H9 (cell line): ENCODE data around the gene TMTC2. TPM values are rescaled to one million over a fixed set of nuclear protein-coding genes. Genes with fewer than 3 reads are reported as not detected.
A peak's percentile ranks its signal among the peaks of the same experiment; 100 is the strongest.

Source experiments
- DNase-seq: peaks from one replicate; pipeline ENCODE4 v3.0.0-alpha.2; 2017
- H2AFZ ChIP-seq: one replicate; pipeline ENCODE4 v1.6.1; 2013; ENCODE audit warnings: mild to moderate bottlenecking, low read length, control low read depth, moderate library complexity
- H2AK5ac ChIP-seq: 2 replicates; pipeline ENCODE4 v1.6.1; 2013; ENCODE audit warnings: low read length, control low read depth, mixed read lengths; ENCODE audit not compliant: insufficient read length
- H2BK120ac ChIP-seq: one replicate; pipeline ENCODE4 v1.6.1; 2013; ENCODE audit warnings: low read depth, mild to moderate bottlenecking, low read length, control low read depth, inconsistent platforms; ENCODE audit not compliant: poor library complexity, severe bottlenecking
- H2BK12ac ChIP-seq: 2 replicates; pipeline ENCODE4 v1.6.1; 2013; ENCODE audit warnings: low read length, control low read depth, mixed read lengths, low read depth; ENCODE audit not compliant: insufficient read length
- H2BK15ac ChIP-seq: 2 replicates; pipeline ENCODE4 v1.6.1; 2013; ENCODE audit warnings: low read depth, low read length, control low read depth
- H2BK20ac ChIP-seq: one replicate; pipeline ENCODE4 v1.6.1; 2013; ENCODE audit warnings: low read depth, mild to moderate bottlenecking, low read length, control low read depth, inconsistent platforms; ENCODE audit not compliant: poor library complexity, severe bottlenecking
- H2BK5ac ChIP-seq: 2 replicates; pipeline ENCODE4 v1.6.1; 2013; ENCODE audit warnings: low read length, control low read depth, mixed read lengths; ENCODE audit not compliant: insufficient read length
- H3K14ac ChIP-seq: 2 replicates; pipeline ENCODE4 v1.6.1; 2013; ENCODE audit warnings: low read length, control low read depth; ENCODE audit not compliant: insufficient read depth
- H3K18ac ChIP-seq: 2 replicates; pipeline ENCODE4 v1.6.1; 2013; ENCODE audit warnings: low read depth, mild to moderate bottlenecking, mixed read lengths, low read length, control low read depth; ENCODE audit not compliant: insufficient read length
- H3K23ac ChIP-seq: 2 replicates; pipeline ENCODE4 v1.6.1; 2013; ENCODE audit warnings: low read length, control low read depth, mixed read lengths, low read depth; ENCODE audit not compliant: insufficient read length
- H3K23me2 ChIP-seq: 2 replicates; pipeline ENCODE4 v1.6.1; 2013; ENCODE audit warnings: low read depth, mild to moderate bottlenecking, mixed read lengths, low read length, control low read depth; ENCODE audit not compliant: insufficient read length, poor library complexity, severe bottlenecking
- H3K27ac ChIP-seq: 2 replicates; pipeline ENCODE4 v1.5.1; 2013; ENCODE audit warnings: low read length, control low read depth, mixed read lengths, low read depth; ENCODE audit not compliant: insufficient read length
- H3K27me3 ChIP-seq: 2 replicates; pipeline ENCODE4 v1.6.1; 2013; ENCODE audit warnings: low read length, control low read depth, inconsistent platforms; ENCODE audit not compliant: insufficient read depth
- H3K4ac ChIP-seq: 2 replicates; pipeline ENCODE4 v1.6.1; 2013; ENCODE audit warnings: low read depth, mild to moderate bottlenecking, control low read depth, inconsistent platforms, low read length, moderate library complexity
- H3K4me1 ChIP-seq: 2 replicates; pipeline ENCODE4 v1.6.1; 2013; ENCODE audit warnings: low read length, control low read depth, inconsistent platforms; ENCODE audit not compliant: insufficient read depth
- H3K4me2 ChIP-seq: 2 replicates; pipeline ENCODE4 v1.6.1; 2013; ENCODE audit warnings: low read length, control low read depth, mixed read lengths; ENCODE audit not compliant: insufficient read length, insufficient read depth
- H3K56ac ChIP-seq: 2 replicates; pipeline ENCODE4 v1.6.1; 2013; ENCODE audit warnings: low read depth, mild to moderate bottlenecking, mixed read lengths, low read length, control low read depth; ENCODE audit not compliant: insufficient read length
- H3K79me1 ChIP-seq: 2 replicates; pipeline ENCODE4 v1.6.1; 2013; ENCODE audit warnings: low read depth, mild to moderate bottlenecking, moderate library complexity, low read length, control low read depth, inconsistent platforms; ENCODE audit not compliant: insufficient read depth, poor library complexity, severe bottlenecking
- H3K79me2 ChIP-seq: 2 replicates; pipeline ENCODE4 v1.6.1; 2013; ENCODE audit warnings: low read length, control low read depth, inconsistent platforms; ENCODE audit not compliant: insufficient read depth
- H3K9ac ChIP-seq: 2 replicates; pipeline ENCODE4 v1.6.1; 2013; ENCODE audit warnings: low read length, control low read depth, mixed read lengths; ENCODE audit not compliant: insufficient read length; ENCODE audit errors: extremely low read depth
- H3K9me3 ChIP-seq: one replicate; pipeline ENCODE4 v1.6.1; 2013; ENCODE audit warnings: low read depth, low read length, inconsistent platforms; ENCODE audit not compliant: control insufficient read depth
- H3T11ph ChIP-seq: one replicate; pipeline ENCODE4 v1.6.1; 2013; ENCODE audit warnings: mild to moderate bottlenecking, low read length, control low read depth, inconsistent platforms
- H4K20me1 ChIP-seq: one replicate; pipeline ENCODE4 v1.6.1; 2013; ENCODE audit not compliant: control insufficient read depth, insufficient read length, insufficient read depth
- H4K5ac ChIP-seq: 2 replicates; pipeline ENCODE4 v1.6.1; 2013; ENCODE audit warnings: low read depth, mild to moderate bottlenecking, mixed read lengths, low read length, control low read depth; ENCODE audit not compliant: insufficient read length
- H4K8ac ChIP-seq: replicated peaks from 2 replicates; pipeline ENCODE4 v1.6.1; 2013; ENCODE audit warnings: low read length, control low read depth, mixed read lengths, low read depth; ENCODE audit not compliant: insufficient read length
- H4K91ac ChIP-seq: 2 replicates; pipeline ENCODE4 v1.6.1; 2013; ENCODE audit warnings: low read depth, mild to moderate bottlenecking, moderate library complexity, mixed read lengths, low read length, control low read depth; ENCODE audit not compliant: insufficient read length
- H3K27ac Mint-ChIP-seq, 3 experiments: 2 replicates in 2 of 3; 3 replicates in 1 of 3; pipeline ENCODE4 v1.8.0; 2020 to 2021; ENCODE audit warnings: mixed read lengths in 3 of 3, mild to moderate bottlenecking in 1 of 3, moderate library complexity in 1 of 3
- H3K27me3 Mint-ChIP-seq: 2 replicates; pipeline ENCODE4 v1.8.0; 2021; ENCODE audit warnings: low read depth, mild to moderate bottlenecking, moderate library complexity, mixed read lengths
- H3K36me3 Mint-ChIP-seq, 3 experiments: 2 replicates in 2 of 3; 3 replicates in 1 of 3; pipeline ENCODE4 v1.8.0; 2020 to 2021; ENCODE audit warnings: low read depth in 3 of 3, mixed read lengths in 3 of 3; ENCODE audit not compliant: insufficient read depth in 1 of 3
- H3K4me1 Mint-ChIP-seq, 2 experiments: 2 replicates each; pipeline ENCODE4 v1.8.0; 2020; ENCODE audit warnings: mixed read lengths in 2 of 2
- H3K4me3 Mint-ChIP-seq, 2 experiments: 2 replicates in 1 of 2; 3 replicates in 1 of 2; pipeline ENCODE4 v1.8.0; 2020 to 2021; ENCODE audit warnings: mild to moderate bottlenecking in 2 of 2, mixed read lengths in 2 of 2, moderate library complexity in 1 of 2
- H3K9me3 Mint-ChIP-seq, 2 experiments: 2 replicates in 1 of 2; 3 replicates in 1 of 2; pipeline ENCODE4 v1.8.0; 2020; ENCODE audit warnings: mild to moderate bottlenecking in 2 of 2, mixed read lengths in 2 of 2, moderate library complexity in 1 of 2
- CTCF ChIP-seq: fragments of 200-600 bp; sonication (generic); conservative IDR thresholded peaks from 3 replicates; pipeline ENCODE4 v1.8.0; 2021; ENCODE audit warnings: antibody characterized with exemption, mild to moderate bottlenecking
- WGBS: extraction: QIAGEN DNeasy Blood & Tissue Kit; methylation state at CpG from one replicate; pipeline ENCODE4 v1.1.7; 2013; ENCODE audit warnings: missing lambda C conversion rate, low lambda C conversion rate, mixed read lengths; ENCODE audit not compliant: insufficient read length; ENCODE audit errors: extremely low coverage; 5-methylcytosine and 5-hydroxymethylcytosine counted together
- total RNA-seq: library from RNA; stranded (reverse); gene quantifications from 2 replicates; pipeline ENCODE4 v1.2.1, GENCODE V29; 2021

TMTC2 gene
- total RNA-seq, 1 experiment from 2014 or later = 3.1 TPM

DNA sequence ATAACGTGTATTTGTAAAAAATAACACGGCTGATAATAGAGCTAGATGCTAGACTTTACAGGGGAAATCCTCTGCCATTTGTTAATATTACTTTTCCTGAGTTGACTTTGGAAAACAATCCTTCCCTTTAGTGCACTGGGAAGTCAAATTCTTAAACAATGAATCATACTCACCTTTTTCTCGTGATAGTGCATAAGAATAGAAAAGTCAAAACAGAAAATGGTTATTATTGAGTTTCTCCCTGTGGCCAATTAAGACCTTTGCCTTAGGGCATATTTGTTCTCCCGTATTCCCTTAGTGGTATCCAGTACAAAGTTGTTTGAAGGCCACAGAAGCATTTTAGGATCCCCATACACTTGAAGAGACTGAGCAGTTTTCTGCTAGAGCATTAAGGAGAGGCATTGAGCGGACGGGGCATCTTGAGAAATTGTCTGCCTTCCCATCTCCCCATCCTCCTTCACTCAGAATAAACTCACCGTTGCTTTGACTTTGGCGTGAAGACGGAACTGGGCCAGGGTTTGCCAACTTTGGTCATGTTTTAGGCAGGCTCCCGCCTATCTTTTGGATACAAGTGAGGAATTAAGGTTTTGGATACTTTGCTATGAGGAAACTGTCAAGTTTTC, 171.3 kb downstream of the TMTC2 start:
- Histone ChIP-seq H3K4ac (no peak overlapping the region), H3K27me3 (no peaks in the 10 kb centered on the region), H3K79me1 (no peaks in the 10 kb centered on the region), H3K23me2 (no peaks in the 10 kb centered on the region), H3K4me2 (no peak overlapping the region), H3T11ph (no peak overlapping the region), H3K79me2 (no peaks in the 10 kb centered on the region), H4K8ac (no peak overlapping the region), H3K4me1 (peaks cover 3% of the 10 kb centered on the region; the same call in 1 of the 2 replicates), H4K5ac (no peak overlapping the region), H2BK15ac (no peak overlapping the region), H3K56ac (no peak overlapping the region), H2BK120ac (no peak overlapping the region), H2AK5ac (no peak overlapping the region), H3K23ac (no peak overlapping the region), H3K14ac (no peak overlapping the region), H3K9me3 (no peaks in the 10 kb centered on the region), H2BK5ac (no peak overlapping the region), H4K20me1 (no peaks in the 10 kb centered on the region), H3K9ac (no peak overlapping the region), H3K27ac (no peak overlapping the region), H3K18ac (no peak overlapping the region), H2BK12ac (no peak overlapping the region), H4K91ac (no peak overlapping the region), H2AFZ (no peak overlapping the region), H2BK20ac (no peak overlapping the region)
- no peaks in the 10 kb centered on the region for H3K9me3 Mint-ChIP-seq
- H3K4me1 Mint-ChIP-seq = peaks cover 26 to 34% of the 10 kb centered on the region in 2 experiments
- no peaks in the 10 kb centered on the region for H3K27me3 Mint-ChIP-seq
- peaks cover 2 to 5% (median 4%) of the 10 kb centered on the region in 3 experiments; a peak in 4 of 7 replicates for H3K36me3 Mint-ChIP-seq
- DNase-seq = peak; percentile 41
- no CpG with 5 or more reads among the region's 10 CpGs for WGBS
- peak overlapping the region; percentile 27 to 72 (median 46); a peak in 5 of 7 replicates for H3K27ac Mint-ChIP-seq
- TF ChIP-seq CTCF = no peak
- peak overlapping the region; percentile 14 to 28; a peak in 2 of 5 replicates for H3K4me3 Mint-ChIP-seq
